Stomach (tissue), 4 donors: ENCODE measurements around the gene USP12.

Experiments used
- CTCF ChIP-seq, 7 experiments: fragments of 450-650 bp in 4 of 7; fragments of 200-600 bp in 3 of 7; sonication (generic) in 3 of 7; IDR thresholded peaks; one replicate each; pipeline ENCODE4 v1.5.1; 2016 to 2019; ENCODE audit warnings: antibody characterized with exemption in 7 of 7, control low read depth in 2 of 7, mild to moderate bottlenecking in 1 of 7
- EP300 ChIP-seq: sonication (generic); formaldehyde crosslinking; IDR thresholded peaks from one replicate; pipeline ENCODE4 v1.6.1; 2017; ENCODE audit warnings: antibody characterized with exemption
- POLR2A ChIP-seq, 4 donors: fragments of 450-650 bp; IDR thresholded peaks; one replicate each; pipeline ENCODE4 v1.6.1; 2016; ENCODE audit warnings: antibody characterized with exemption in 4 of 4, control low read depth in 2 of 4, mild to moderate bottlenecking in 1 of 4, moderate library complexity in 1 of 4

- no peak for TF ChIP-seq POLR2A (IDR thresholded peaks at IDR 0.05)
- TF ChIP-seq EP300: no peak
- TF ChIP-seq CTCF (IDR thresholded peaks at IDR 0.05): no peak
Observed at GRCh38 chr13:27035892-27036235, 135.7 kb downstream of the USP12 start.
